Skeletal muscle satellite cell (primary cell): ENCODE data around the gene FNDC3B.

ENCODE experiments used
- H3K27me3 ChIP-seq: 2 replicates; pipeline ENCODE4 v1.7.0; 2013; ENCODE audit warnings: low read length; ENCODE audit not compliant: control insufficient read depth, insufficient read depth
- H3K36me3 ChIP-seq: 2 replicates; pipeline ENCODE4 v1.7.0; 2013; ENCODE audit warnings: mild to moderate bottlenecking, control low read depth, low read length; ENCODE audit not compliant: insufficient read depth
- H3K4me1 ChIP-seq: 2 replicates; pipeline ENCODE4 v1.7.0; 2013; ENCODE audit warnings: low read length; ENCODE audit not compliant: control insufficient read depth, insufficient read depth
- H3K4me2 ChIP-seq: 2 replicates; pipeline ENCODE4 v1.7.0; 2013; ENCODE audit warnings: mild to moderate bottlenecking, low read length
- H3K4me3 ChIP-seq: 2 replicates; pipeline ENCODE4 v1.7.0; 2013; ENCODE audit warnings: low read length
- H3K9ac ChIP-seq: 2 replicates; pipeline ENCODE4 v1.7.0; 2013; ENCODE audit warnings: mild to moderate bottlenecking, low read depth, low read length, moderate library complexity
- H3K9me3 ChIP-seq: replicated peaks from 2 replicates; pipeline ENCODE4 v1.7.0; 2013; ENCODE audit warnings: mild to moderate bottlenecking, control low read depth, low read length

FNDC3B gene

GRCh38 chr3:172143739-172144497 is 104.5 kb downstream of the FNDC3B start:
- H3K4me1 ChIP-seq: peaks cover 57% of the 10 kb centered on the region
- H3K9me3 ChIP-seq: peaks cover 4% of the 10 kb centered on the region
- no peak overlapping the region for H3K4me2 ChIP-seq

GRCh38 chr3:172144601-172145000 is 105.2 kb downstream of the FNDC3B start:
- Histone ChIP-seq H3K4me1 (peaks cover 54% of the 10 kb centered on the region), H3K4me2 (no peak overlapping the region), H3K9ac (no peak overlapping the region), H3K27me3 (no peaks in the 10 kb centered on the region), H3K36me3 (peaks cover 6% of the 10 kb centered on the region), H3K4me3 (no peak overlapping the region), H3K9me3 (peaks cover 4% of the 10 kb centered on the region)

More at GRCh38 chr3:172143739-172144497, 104.5 kb downstream of the FNDC3B start:
- no peak overlapping the region for H3K4me3 ChIP-seq
- H3K9ac ChIP-seq: no peak overlapping the region
- H3K27me3 ChIP-seq: no peaks in the 10 kb centered on the region
- peaks cover 6% of the 10 kb centered on the region for H3K36me3 ChIP-seq

- Histone ChIP-seq H3K4me3 (no peak overlapping the region), H3K4me1 (peaks cover 48% of the 10 kb centered on the region), H3K4me2 (no peak overlapping the region), H3K27me3 (no peaks in the 10 kb centered on the region), H3K9ac (no peak overlapping the region), H3K9me3 (peaks cover 4% of the 10 kb centered on the region), H3K36me3 (peaks cover 6% of the 10 kb centered on the region)
These were observed 105.8 kb downstream of the FNDC3B start for GRCh38 chr3:172145031-172145686.

- Histone ChIP-seq H3K9ac (no peak overlapping the region), H3K36me3 (peaks cover 6% of the 10 kb centered on the region), H3K4me3 (no peak overlapping the region), H3K4me1 (peaks cover 41% of the 10 kb centered on the region), H3K9me3 (peaks cover 4% of the 10 kb centered on the region), H3K4me2 (no peak overlapping the region), H3K27me3 (no peaks in the 10 kb centered on the region)
These were observed 107.0 kb downstream of the FNDC3B start for GRCh38 chr3:172146349-172146748.

- Histone ChIP-seq H3K4me3 (no peak overlapping the region), H3K9ac (no peak overlapping the region), H3K9me3 (peaks cover 4% of the 10 kb centered on the region), H3K36me3 (peaks cover 11% of the 10 kb centered on the region), H3K4me1 (peaks cover 41% of the 10 kb centered on the region), H3K4me2 (no peak overlapping the region), H3K27me3 (no peaks in the 10 kb centered on the region)
These were observed 107.9 kb downstream of the FNDC3B start for GRCh38 chr3:172147113-172147818.

- no peaks in the 10 kb centered on the region for H3K9me3 ChIP-seq
- H3K27me3 ChIP-seq: no peaks in the 10 kb centered on the region
- peaks cover 42% of the 10 kb centered on the region for H3K4me1 ChIP-seq
- H3K36me3 ChIP-seq: peaks cover 11% of the 10 kb centered on the region
- H3K4me2 ChIP-seq: no peak overlapping the region
- no peak overlapping the region for H3K9ac ChIP-seq
- H3K4me3 ChIP-seq: no peak overlapping the region
These were observed 108.9 kb downstream of the FNDC3B start for GRCh38 chr3:172148241-172148640.

GRCh38 chr3:172148702-172149565 is 109.6 kb downstream of the FNDC3B start:
- peaks cover 10% of the 10 kb centered on the region for H3K36me3 ChIP-seq
- no peaks in the 10 kb centered on the region for H3K9me3 ChIP-seq
- H3K4me3 ChIP-seq: no peak overlapping the region
- H3K9ac ChIP-seq: no peak overlapping the region
- H3K27me3 ChIP-seq: no peaks in the 10 kb centered on the region
- no peak overlapping the region for H3K4me2 ChIP-seq
- H3K4me1 ChIP-seq: peaks cover 48% of the 10 kb centered on the region

- Histone ChIP-seq H3K9ac (no peak overlapping the region), H3K36me3 (peaks cover 5% of the 10 kb centered on the region), H3K4me3 (no peak overlapping the region), H3K9me3 (no peaks in the 10 kb centered on the region), H3K4me1 (peaks cover 62% of the 10 kb centered on the region), H3K4me2 (no peak overlapping the region), H3K27me3 (no peaks in the 10 kb centered on the region)
These were observed 110.9 kb downstream of the FNDC3B start for GRCh38 chr3:172150268-172150667.

GRCh38 chr3:172150913-172151650 is 111.7 kb downstream of the FNDC3B start:
- Histone ChIP-seq H3K4me2 (no peak overlapping the region), H3K9ac (no peak overlapping the region), H3K4me3 (no peak overlapping the region), H3K9me3 (no peaks in the 10 kb centered on the region), H3K36me3 (peaks cover 5% of the 10 kb centered on the region), H3K4me1 (peaks cover 70% of the 10 kb centered on the region), H3K27me3 (no peaks in the 10 kb centered on the region)

GRCh38 chr3:172151651-172152649 is 112.6 kb downstream of the FNDC3B start:
- H3K4me3 ChIP-seq: peak overlapping the region; percentile 13
- H3K4me1 ChIP-seq: peaks cover 78% of the 10 kb centered on the region
- peaks cover 5% of the 10 kb centered on the region for H3K36me3 ChIP-seq

More at GRCh38 chr3:172151651-172152649, 112.6 kb downstream of the FNDC3B start:
- H3K9me3 ChIP-seq: no peaks in the 10 kb centered on the region
- H3K27me3 ChIP-seq: no peaks in the 10 kb centered on the region
- peak overlapping the region; percentile 73 for H3K9ac ChIP-seq
- peak overlapping the region; percentile 67 for H3K4me2 ChIP-seq
